ENCODE measurements around the gene BRD7. TPM values are rescaled to one million over a fixed set of nuclear protein-coding genes. Genes with fewer than 3 reads are reported as not detected.

The BRD7 gene
- total RNA-seq, 2 donors from 2014 or later: 21.8 to 32.6 TPM

DNA sequence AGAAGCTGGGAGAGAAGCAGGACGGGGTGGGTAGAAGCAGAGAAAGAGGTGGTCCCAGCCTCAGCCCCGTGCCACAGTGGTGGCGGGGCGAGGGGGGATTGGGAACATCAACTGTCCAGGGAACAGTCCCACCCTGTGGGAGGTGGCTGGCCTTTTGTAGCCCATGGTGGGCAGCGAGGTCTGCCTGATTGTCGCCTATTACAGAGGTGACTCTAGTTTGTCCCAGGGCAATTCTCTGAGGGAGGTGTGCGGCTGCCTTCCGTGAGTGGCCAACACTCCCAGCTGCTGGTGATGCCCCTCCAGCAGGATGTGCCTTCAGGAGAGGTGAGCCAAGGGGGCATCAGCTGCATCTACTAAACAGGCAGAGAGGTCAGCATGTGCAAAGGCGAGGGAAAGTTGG, 5.0 kb upstream of the BRD7 start:
- 69 to 84% methylated on average over 7 to 9 of the region's 9 CpGs for WGBS, 2 donors
- DNase-seq (no peak), ATAC-seq (no peak)
- no peaks in the 10 kb centered on the region for H3K4me1 ChIP-seq
- no peak overlapping the region for H3K4me3 ChIP-seq
- H3K36me3 ChIP-seq (replicated peaks in 1 of 2; ENCODE audit: insufficient read depth in 1 of 2, low read depth in 2 of 2): no peaks in the 10 kb centered on the region
- H3K9me3 ChIP-seq: no peaks in the 10 kb centered on the region
- intact Hi-C loops (cut with DNase I): no loop called here
- TF ChIP-seq POLR2A (IDR thresholded peaks at IDR 0.05): no peak
- TF ChIP-seq, protein P1, sequence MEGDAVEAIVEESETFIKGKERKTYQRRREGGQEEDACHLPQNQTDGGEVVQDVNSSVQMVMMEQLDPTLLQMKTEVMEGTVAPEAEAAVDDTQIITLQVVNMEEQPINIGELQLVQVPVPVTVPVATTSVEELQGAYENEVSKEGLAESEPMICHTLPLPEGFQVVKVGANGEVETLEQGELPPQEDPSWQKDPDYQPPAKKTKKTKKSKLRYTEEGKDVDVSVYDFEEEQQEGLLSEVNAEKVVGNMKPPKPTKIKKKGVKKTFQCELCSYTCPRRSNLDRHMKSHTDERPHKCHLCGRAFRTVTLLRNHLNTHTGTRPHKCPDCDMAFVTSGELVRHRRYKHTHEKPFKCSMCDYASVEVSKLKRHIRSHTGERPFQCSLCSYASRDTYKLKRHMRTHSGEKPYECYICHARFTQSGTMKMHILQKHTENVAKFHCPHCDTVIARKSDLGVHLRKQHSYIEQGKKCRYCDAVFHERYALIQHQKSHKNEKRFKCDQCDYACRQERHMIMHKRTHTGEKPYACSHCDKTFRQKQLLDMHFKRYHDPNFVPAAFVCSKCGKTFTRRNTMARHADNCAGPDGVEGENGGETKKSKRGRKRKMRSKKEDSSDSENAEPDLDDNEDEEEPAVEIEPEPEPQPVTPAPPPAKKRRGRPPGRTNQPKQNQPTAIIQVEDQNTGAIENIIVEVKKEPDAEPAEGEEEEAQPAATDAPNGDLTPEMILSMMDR (IDR thresholded peaks at IDR 0.05): no peak
- H3K27ac ChIP-seq: no peak overlapping the region
- no peaks in the 10 kb centered on the region for H3K27me3 ChIP-seq

DNA sequence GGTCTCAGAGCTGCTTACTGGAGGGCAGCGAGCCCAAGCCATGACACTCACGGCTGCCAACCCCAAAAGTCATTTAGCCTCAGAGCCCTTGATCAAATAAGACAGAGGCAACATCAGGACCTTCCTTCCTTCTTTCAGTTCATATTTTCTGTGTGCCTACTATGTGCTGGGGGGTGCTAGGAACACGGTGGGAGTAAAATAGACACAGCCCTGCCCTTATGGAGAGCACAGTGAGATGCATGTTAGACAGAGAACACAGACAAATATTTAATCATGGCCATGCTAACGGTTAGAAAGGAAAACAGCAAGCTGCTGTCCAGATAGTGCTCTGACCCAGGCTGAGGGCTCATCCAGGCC, 4.5 kb upstream of the BRD7 start:
- no peak for DNase-seq
- Histone ChIP-seq H3K27me3 (no peaks in the 10 kb centered on the region), H3K27ac (peak overlapping the region in 1 of 4 donors; percentile 30), H3K4me1 (no peaks in the 10 kb centered on the region), H3K36me3 (replicated peaks in 1 of 2; ENCODE audit: insufficient read depth in 1 of 2, low read depth in 2 of 2) (no peaks in the 10 kb centered on the region), H3K4me3 (no peak overlapping the region), H3K9me3 (no peaks in the 10 kb centered on the region)
- 45 to 56% methylated on average over 2 to 4 of the region's 4 CpGs for WGBS, 2 donors
- TF ChIP-seq, protein P1 (IDR thresholded peaks at IDR 0.05): no peak
- TF ChIP-seq POLR2A (IDR thresholded peaks at IDR 0.05): no peak
- no peak for ATAC-seq
- intact Hi-C loops (cut with DNase I): no loop called here

DNA sequence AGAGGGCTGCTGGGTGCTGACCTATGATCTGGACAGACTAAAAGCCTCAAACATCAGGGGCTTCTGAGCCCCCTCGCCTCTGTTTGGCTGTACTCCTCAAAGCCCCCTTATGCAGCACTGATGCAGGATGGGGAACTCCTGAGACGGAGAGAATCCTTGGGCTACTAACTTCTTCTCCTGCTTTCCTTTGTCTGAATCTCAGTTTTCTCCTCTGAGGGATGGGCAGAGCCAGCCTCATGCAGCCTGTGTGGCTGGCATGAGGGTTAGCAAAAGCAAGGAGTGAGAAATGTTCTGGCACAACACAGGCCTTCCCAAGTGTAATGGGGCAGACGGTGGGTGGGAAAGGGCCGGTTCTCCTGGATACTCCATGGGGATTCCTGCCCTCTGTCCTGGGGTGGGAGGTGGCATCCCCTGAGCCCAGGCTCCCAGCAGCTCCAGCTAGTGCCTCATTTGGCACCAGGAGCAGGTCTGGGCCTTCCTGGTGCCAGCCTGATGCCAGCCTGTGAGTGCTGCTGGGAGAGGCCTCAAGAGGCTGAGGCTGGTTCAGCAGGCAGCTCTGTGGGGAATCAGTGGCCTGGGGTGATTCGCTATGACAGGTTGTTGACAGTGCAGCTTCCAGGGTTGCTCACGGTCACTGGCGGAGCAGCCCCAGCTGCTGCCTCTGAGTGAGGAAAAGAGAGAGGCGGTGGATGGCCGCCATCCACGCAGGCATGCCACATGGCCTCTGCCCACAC, 4.0 kb upstream of the BRD7 start:
- intact Hi-C loops (cut with DNase I): no loop called here
- DNase-seq: peak in 3 of 4 donors; percentile 39 to 44 (median 41)
- no peak for ATAC-seq
- Histone ChIP-seq H3K27me3 (no peaks in the 10 kb centered on the region), H3K9me3 (no peaks in the 10 kb centered on the region), H3K36me3 (replicated peaks in 1 of 2; ENCODE audit: insufficient read depth in 1 of 2, low read depth in 2 of 2) (no peaks in the 10 kb centered on the region), H3K27ac (peak overlapping the region in 1 of 4 donors; percentile 30), H3K4me1 (peaks cover 3% of the 10 kb centered on the region), H3K4me3 (no peak overlapping the region)
- TF ChIP-seq, protein P1 (IDR thresholded peaks at IDR 0.05): no peak
- TF ChIP-seq POLR2A (IDR thresholded peaks at IDR 0.05): no peak
- WGBS, 2 donors: 64 to 75% methylated on average over 10 of the region's 10 CpGs

DNA sequence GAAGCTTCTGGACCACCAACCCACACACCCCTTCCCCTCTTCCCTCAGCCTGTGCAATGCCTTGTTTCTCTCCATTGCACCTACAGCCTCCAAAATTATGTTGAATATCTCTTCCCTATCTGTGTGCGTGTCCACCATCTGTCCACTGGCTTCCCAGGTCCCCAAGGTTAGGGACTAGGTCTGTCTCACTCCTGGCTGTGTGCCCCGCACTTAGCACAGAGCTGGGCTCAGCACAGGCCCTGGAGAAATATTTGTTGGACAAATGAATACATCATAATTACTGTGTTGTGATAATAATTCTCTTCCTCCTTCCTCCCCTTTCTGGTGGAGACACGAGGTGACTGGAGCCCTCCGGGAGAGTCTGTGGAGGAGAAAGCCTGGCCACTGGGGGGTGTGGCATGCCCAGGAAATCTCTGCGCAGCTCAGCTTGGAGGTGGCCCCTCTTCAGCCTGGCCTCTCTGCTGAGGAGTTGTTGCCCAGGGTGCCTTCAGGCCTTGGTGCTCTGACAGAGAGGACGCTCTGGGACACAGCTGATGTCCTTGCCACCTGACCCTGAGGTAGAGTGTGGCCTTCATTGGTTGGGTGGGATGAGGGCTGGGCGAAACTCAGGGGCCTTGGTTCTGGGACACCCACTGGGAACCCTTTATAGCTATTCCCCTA, 3.3 kb upstream of the BRD7 start:
- ATAC-seq: no peak
- Histone ChIP-seq H3K9me3 (no peaks in the 10 kb centered on the region), H3K4me1 (peaks cover 10% of the 10 kb centered on the region)

More for the DNA sequence above, 3.3 kb upstream of the BRD7 start:
- no peaks in the 10 kb centered on the region for H3K36me3 ChIP-seq (replicated peaks in 1 of 2; ENCODE audit: insufficient read depth in 1 of 2, low read depth in 2 of 2)
- H3K27me3 ChIP-seq: no peaks in the 10 kb centered on the region
- H3K4me3 ChIP-seq: no peak overlapping the region
- WGBS, 2 donors: 51 to 57% methylated on average over 6 to 7 of the region's 7 CpGs
- DNase-seq: peak in 3 of 4 donors; percentile 13 to 30 (median 28)
- intact Hi-C loops (cut with DNase I): no loop called here
- TF ChIP-seq, protein P1 (IDR thresholded peaks at IDR 0.05): peak in 1 of 7 experiments; percentile 14
- TF ChIP-seq POLR2A (IDR thresholded peaks at IDR 0.05): no peak
- no peak overlapping the region for H3K27ac ChIP-seq
